GM10266 (cell line): Measurements from ENCODE around the gene CTPS2.
"Not testable (repeated sequence)": the region's sequence is repeated elsewhere in the genome, so short reads cannot be mapped to it uniquely, and the experiment has no call there.

Experiments used
- DNase-seq: peaks from one replicate; pipeline ENCODE4 v3.0.0; 2012; ENCODE audit errors: extremely low spot score
- CTCF ChIP-seq: IDR thresholded peaks from 2 replicates; pipeline ENCODE4 v1.5.1; 2012; ENCODE audit warnings: mild to moderate bottlenecking, low read depth; ENCODE audit not compliant: control insufficient read depth, insufficient read depth; ENCODE audit errors: missing control alignments

The CTPS2 gene

GRCh38 chrX:16603822-16604221, 108.6 kb downstream of the CTPS2 start:
- TF ChIP-seq CTCF, result no peak
- DNase-seq, result no peak

- DNase-seq, result not testable (repeated sequence)
These were observed 109.2 kb downstream of the CTPS2 start for GRCh38 chrX:16603235-16603634.

GRCh38 chrX:16601885-16602284, 110.6 kb downstream of the CTPS2 start:
- no peak for DNase-seq
- no peak for TF ChIP-seq CTCF

- DNase-seq, result no peak
- TF ChIP-seq CTCF, result no peak
These were observed 118.0 kb downstream of the CTPS2 start for GRCh38 chrX:16594490-16594889.

- no peak for TF ChIP-seq CTCF
- no peak for DNase-seq
These were observed 118.7 kb downstream of the CTPS2 start for GRCh38 chrX:16593801-16594200.

GRCh38 chrX:16592194-16592770, 120.2 kb downstream of the CTPS2 start:
- DNase-seq, result no peak
- no peak for TF ChIP-seq CTCF

- TF ChIP-seq CTCF, result no peak
These were observed 122.6 kb downstream of the CTPS2 start for GRCh38 chrX:16589826-16590225.

GRCh38 chrX:16589211-16589610, 123.3 kb downstream of the CTPS2 start:
- no peak for DNase-seq
- TF ChIP-seq CTCF, result no peak

More at GRCh38 chrX:16589826-16590225, 122.6 kb downstream of the CTPS2 start:
- no peak for DNase-seq
